ENCODE results near the gene RHBDF2. TPM values are rescaled to one million over a fixed set of nuclear protein-coding genes. Genes with fewer than 3 reads are reported as not detected.

Gene RHBDF2
- total and polyA plus RNA-seq, 2 donors: 5.9 to 20.6 TPM

- WGBS: 99% methylated on average over 6 of the region's 6 CpGs
These were observed 52.1 kb downstream of the RHBDF2 start for GRCh38 chr17:76449126-76449525.

DNA sequence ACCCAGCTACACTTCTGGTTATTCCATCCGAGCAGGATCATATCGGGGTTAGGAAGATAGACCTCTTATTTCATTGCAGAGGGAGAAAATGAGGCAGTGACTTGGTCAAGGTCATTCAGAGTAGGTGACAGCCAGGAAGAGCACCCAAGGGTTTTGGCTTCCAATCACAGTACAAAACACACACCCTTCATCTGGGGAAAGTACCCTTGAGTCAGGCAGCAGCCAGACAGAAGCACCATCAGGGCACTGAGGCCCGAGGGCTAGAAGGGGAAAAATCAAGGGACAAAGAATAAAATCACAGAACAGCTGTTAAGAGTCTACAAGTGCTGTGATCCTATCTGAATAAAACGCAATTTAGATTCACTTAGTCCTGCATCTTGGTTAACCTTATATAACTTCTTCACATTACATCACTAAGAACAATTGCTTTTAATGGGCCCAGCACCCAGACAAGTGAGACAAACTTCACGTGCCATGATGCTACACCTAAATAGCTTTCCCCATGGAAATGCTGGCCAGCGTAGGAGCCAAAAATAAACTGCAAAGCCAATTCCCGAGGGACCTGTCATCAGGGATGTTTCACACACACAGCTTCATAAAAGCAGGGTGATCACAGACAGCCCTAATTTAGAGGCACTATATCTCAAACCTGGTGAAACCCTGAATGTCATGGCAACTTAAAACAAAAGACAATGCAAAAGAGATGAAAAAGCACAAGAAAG, 53.1 kb downstream of the RHBDF2 start:
- peaks cover 11 to 22% of the 10 kb centered on the region in 2 donors for H3K4me1 ChIP-seq (ENCODE audit: control insufficient read depth in 2 of 2, insufficient read depth in 2 of 2, low read length in 2 of 2)
- 95% methylated on average over 7 of the region's 7 CpGs for whole genome bisulfite sequencing
- no peaks in the 10 kb centered on the region for H3K9me3 ChIP-seq (ENCODE audit: control insufficient read depth in 2 of 2, insufficient read depth in 1 of 2, low read length in 1 of 2)
- H3K27ac ChIP-seq (ENCODE audit: low read depth in 1 of 2, low read length in 1 of 2): no peak overlapping the region
- DNase-seq (ENCODE audit: low read depth in 6 of 9, low spot score in 9 of 9): no peak
- H3K36me3 ChIP-seq (ENCODE audit: control insufficient read depth in 2 of 2, insufficient read depth in 2 of 2, low read length in 1 of 2): peaks cover 0 to 6% of the 10 kb centered on the region in 2 donors
- no peak overlapping the region for H3K4me3 ChIP-seq (ENCODE audit: low read length in 2 of 2)
- peaks cover 0 to 2% of the 10 kb centered on the region in 2 donors for H3K27me3 ChIP-seq (ENCODE audit: control insufficient read depth in 2 of 2, insufficient read depth in 1 of 2, low read length in 1 of 2)

More at GRCh38 chr17:76449126-76449525, 52.1 kb downstream of the RHBDF2 start:
- no peaks in the 10 kb centered on the region for H3K9me3 ChIP-seq (ENCODE audit: control insufficient read depth in 2 of 2, insufficient read depth in 1 of 2, low read length in 1 of 2)
- peaks cover 0 to 6% of the 10 kb centered on the region in 2 donors for H3K36me3 ChIP-seq (ENCODE audit: control insufficient read depth in 2 of 2, insufficient read depth in 2 of 2, low read length in 1 of 2)
- H3K4me3 ChIP-seq (ENCODE audit: low read length in 2 of 2): no peak overlapping the region
- H3K4me1 ChIP-seq (ENCODE audit: control insufficient read depth in 2 of 2, insufficient read depth in 2 of 2, low read length in 2 of 2): peaks cover 11 to 26% of the 10 kb centered on the region in 2 donors
- no peak overlapping the region for H3K27ac ChIP-seq (ENCODE audit: low read depth in 1 of 2, low read length in 1 of 2)
- peaks cover 0 to 2% of the 10 kb centered on the region in 2 donors for H3K27me3 ChIP-seq (ENCODE audit: control insufficient read depth in 2 of 2, insufficient read depth in 1 of 2, low read length in 1 of 2)
- DNase-seq (ENCODE audit: low read depth in 6 of 9, low spot score in 9 of 9): no peak

DNA sequence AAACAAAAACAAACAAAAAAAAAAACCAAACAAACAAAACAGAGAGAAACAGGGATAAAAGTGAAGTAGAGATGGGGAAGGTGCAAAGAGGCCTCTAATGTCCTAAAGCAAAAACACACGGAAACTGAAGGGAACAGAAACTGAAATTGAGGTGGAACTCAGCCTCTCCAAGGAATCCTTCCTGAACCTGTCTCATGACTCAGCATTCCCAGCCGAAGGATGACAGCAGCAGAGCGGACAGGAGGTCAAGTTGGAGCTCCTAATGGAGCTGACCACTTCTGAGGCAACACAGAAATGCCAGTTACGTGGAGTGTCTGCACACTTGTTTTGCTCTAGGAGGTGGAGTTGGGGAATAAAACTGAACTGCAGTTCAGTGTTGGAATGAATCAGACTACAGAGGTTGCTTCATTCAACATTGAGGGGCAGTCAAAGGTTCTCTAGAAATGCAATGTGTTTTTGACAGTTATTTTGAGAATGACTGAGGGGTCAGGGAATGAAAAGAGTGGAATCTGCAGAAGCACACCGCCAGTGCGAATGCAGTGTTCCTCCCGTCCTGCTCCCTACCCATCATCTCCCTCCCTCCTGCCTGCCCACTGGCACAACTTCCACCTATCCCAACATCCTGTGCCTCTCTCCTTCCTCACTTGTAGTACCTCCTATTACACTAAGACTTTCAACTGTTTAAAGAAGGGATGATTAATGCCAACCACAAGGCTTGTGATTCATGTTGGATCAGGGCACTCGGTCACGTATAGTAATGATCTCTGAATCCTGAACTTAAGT, 54.6 kb downstream of the RHBDF2 start:
- Histone ChIP-seq H3K9me3 (ENCODE audit: control insufficient read depth in 2 of 2, insufficient read depth in 1 of 2, low read length in 1 of 2) (no peaks in the 10 kb centered on the region), H3K4me3 (ENCODE audit: low read length in 2 of 2) (no peak overlapping the region), H3K27ac (ENCODE audit: low read depth in 1 of 2, low read length in 1 of 2) (no peak overlapping the region), H3K4me1 (ENCODE audit: control insufficient read depth in 2 of 2, insufficient read depth in 2 of 2, low read length in 2 of 2) (peaks cover 4 to 21% of the 10 kb centered on the region in 2 donors), H3K27me3 (ENCODE audit: control insufficient read depth in 2 of 2, insufficient read depth in 1 of 2, low read length in 1 of 2) (no peaks in the 10 kb centered on the region), H3K36me3 (ENCODE audit: control insufficient read depth in 2 of 2, insufficient read depth in 2 of 2, low read length in 1 of 2) (peaks cover 0 to 6% of the 10 kb centered on the region in 2 donors)
- 92% methylated on average over 9 of the region's 9 CpGs for WGBS
- DNase-seq (ENCODE audit: low read depth in 6 of 9, low spot score in 9 of 9): no peak

DNA sequence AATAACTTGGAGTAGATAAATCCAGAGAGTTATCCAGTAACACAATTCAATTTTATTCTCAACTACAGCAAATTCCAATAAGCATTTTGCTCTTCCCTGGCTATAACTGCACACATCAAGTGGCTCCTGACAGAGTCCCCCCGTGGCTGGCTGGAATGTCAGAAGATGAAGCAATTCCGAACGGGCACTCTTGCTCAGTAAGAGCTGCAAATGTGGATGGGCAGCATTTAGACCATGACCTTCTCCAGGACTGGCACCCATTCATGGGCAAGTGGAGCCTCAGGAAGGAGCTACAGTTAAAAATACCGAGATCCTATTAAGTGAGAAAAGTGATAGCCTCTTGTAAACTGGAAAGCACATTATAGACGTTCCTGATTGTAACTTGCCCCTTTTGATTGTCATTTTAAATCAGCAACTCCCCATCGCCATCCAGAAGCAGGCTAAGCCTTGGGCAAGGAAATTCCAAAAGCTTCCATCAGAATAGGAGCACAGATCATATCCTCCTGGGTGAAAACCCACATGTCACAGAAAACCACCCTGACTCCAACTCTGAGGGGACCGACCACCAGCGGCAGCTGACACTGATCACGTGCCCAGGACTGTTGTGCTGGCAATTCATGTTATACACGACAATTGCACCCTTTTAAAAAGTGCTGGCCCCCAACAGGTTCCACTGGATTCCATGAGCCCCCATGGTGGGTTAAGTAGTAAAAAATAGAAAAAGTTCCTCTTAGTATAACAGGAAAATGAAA, 55.4 kb downstream of the RHBDF2 start:
- DNase-seq (ENCODE audit: low read depth in 6 of 9, low spot score in 9 of 9): no peak
- H3K27ac ChIP-seq (ENCODE audit: low read depth in 1 of 2, low read length in 1 of 2): no peak overlapping the region
- H3K4me3 ChIP-seq (ENCODE audit: low read length in 2 of 2): no peak overlapping the region
- H3K36me3 ChIP-seq (ENCODE audit: control insufficient read depth in 2 of 2, insufficient read depth in 2 of 2, low read length in 1 of 2): peaks cover 0 to 2% of the 10 kb centered on the region in 2 donors
- no peaks in the 10 kb centered on the region for H3K27me3 ChIP-seq (ENCODE audit: control insufficient read depth in 2 of 2, insufficient read depth in 1 of 2, low read length in 1 of 2)
- peaks cover 0 to 14% of the 10 kb centered on the region in 2 donors for H3K4me1 ChIP-seq (ENCODE audit: control insufficient read depth in 2 of 2, insufficient read depth in 2 of 2, low read length in 2 of 2)
- 94% methylated on average over 10 of the region's 10 CpGs for WGBS
- H3K9me3 ChIP-seq (ENCODE audit: control insufficient read depth in 2 of 2, insufficient read depth in 1 of 2, low read length in 1 of 2): no peaks in the 10 kb centered on the region

DNA sequence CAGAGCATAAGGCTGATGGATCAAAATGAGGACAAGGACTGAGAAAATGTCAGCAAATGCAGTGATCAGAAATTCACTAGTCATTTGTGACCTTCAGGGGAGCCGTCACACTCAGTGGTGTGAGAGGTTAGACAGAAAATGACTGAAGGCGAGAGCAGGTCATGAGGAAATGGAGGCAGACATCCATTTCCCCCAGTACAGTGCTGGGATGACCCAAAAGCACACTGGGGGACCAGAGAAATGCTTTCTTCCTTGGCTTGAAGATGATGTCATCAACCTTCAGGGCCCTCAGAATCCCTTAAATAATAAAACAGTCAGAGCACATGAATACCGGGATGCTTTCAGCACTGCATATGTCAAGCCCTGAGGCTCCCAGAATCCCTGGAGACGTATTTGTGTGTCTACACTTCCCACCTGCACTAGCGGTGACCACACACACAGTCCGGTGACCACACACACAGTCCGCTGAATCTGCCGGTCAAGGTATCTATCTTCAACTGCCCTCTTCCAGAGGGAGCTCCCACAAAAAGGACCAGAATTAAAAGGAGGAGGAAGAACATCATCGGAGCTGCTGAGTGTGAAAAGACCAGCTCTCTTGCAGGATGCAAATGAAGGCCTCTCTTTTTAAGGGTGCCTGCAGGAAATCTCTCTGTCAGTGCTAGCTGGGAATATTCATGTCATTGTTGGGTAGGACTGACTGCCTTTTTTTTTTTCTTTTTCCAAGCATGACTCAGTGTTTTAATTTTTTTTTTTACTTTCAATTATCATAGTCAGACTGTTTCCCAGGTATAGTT, 56.5 kb downstream of the RHBDF2 start:
- Histone ChIP-seq H3K27ac (ENCODE audit: low read depth in 1 of 2, low read length in 1 of 2) (no peak overlapping the region), H3K9me3 (ENCODE audit: control insufficient read depth in 2 of 2, insufficient read depth in 1 of 2, low read length in 1 of 2) (no peaks in the 10 kb centered on the region), H3K27me3 (ENCODE audit: control insufficient read depth in 2 of 2, insufficient read depth in 1 of 2, low read length in 1 of 2) (no peaks in the 10 kb centered on the region), H3K4me3 (ENCODE audit: low read length in 2 of 2) (no peak overlapping the region), H3K4me1 (ENCODE audit: control insufficient read depth in 2 of 2, insufficient read depth in 2 of 2, low read length in 2 of 2) (peaks cover 0 to 13% of the 10 kb centered on the region in 2 donors), H3K36me3 (ENCODE audit: control insufficient read depth in 2 of 2, insufficient read depth in 2 of 2, low read length in 1 of 2) (peaks cover 0 to 2% of the 10 kb centered on the region in 2 donors)
- DNase-seq (ENCODE audit: low read depth in 6 of 9, low spot score in 9 of 9): no peak
- 88% methylated on average over 9 of the region's 9 CpGs for WGBS

DNA sequence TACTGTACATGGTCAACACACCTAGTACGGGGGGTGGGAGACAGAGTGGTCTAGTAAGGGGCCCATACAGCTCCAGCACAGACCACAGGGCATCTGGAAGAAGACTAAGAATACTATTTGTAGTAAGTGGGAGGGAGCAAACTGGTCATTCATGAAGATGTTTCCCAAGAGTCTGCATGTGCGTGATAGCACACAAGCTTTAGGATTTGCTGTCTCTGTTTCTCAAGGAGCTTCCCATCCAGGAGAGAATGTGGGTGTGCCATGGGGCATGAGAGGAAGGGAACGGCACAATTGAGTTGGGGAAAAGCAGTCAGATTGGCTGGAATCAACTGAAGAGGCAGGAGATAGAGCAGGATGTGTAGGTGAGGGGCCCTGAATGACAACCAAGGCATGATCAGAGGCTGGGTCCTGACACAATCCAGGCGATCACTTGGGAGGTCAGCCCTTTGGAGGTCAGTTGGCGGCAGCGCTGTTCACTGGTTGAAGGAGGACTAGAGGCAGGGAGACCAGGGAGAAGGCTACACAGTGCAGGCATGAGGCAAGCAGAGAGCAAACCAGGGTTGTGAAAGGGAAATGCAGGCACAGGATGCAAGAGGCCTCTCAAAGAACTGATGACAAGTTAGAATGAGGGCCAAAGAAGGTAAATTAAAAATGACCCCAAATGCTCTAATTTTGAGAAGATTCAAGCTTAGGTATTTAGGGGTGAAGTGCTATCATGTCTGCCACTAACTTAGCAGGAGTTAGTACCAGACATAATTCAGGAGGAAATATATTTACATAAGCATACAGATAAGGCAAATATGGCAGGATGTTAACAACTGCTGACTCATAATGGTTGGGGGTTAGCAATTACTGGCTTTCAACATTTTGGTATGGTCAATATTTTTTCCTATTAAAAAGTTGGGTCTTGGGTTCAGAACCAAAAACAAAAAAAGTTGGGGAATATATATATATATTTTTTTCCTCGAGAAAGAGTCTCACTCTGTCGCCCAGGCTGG, 58.6 kb downstream of the RHBDF2 start:
- H3K36me3 ChIP-seq (ENCODE audit: control insufficient read depth in 2 of 2, insufficient read depth in 2 of 2, low read length in 1 of 2): peaks cover 0 to 2% of the 10 kb centered on the region in 2 donors
- H3K27ac ChIP-seq (ENCODE audit: low read depth in 1 of 2, low read length in 1 of 2): no peak overlapping the region
- peaks cover 0 to 11% of the 10 kb centered on the region in 2 donors for H3K4me1 ChIP-seq (ENCODE audit: control insufficient read depth in 2 of 2, insufficient read depth in 2 of 2, low read length in 2 of 2)
- no peak overlapping the region for H3K4me3 ChIP-seq (ENCODE audit: low read length in 2 of 2)
- no peaks in the 10 kb centered on the region for H3K9me3 ChIP-seq (ENCODE audit: control insufficient read depth in 2 of 2, insufficient read depth in 1 of 2, low read length in 1 of 2)
- WGBS: 98% methylated on average over 8 of the region's 8 CpGs
- DNase-seq (ENCODE audit: low read depth in 6 of 9, low spot score in 9 of 9): no peak
- no peaks in the 10 kb centered on the region for H3K27me3 ChIP-seq (ENCODE audit: control insufficient read depth in 2 of 2, insufficient read depth in 1 of 2, low read length in 1 of 2)

DNA sequence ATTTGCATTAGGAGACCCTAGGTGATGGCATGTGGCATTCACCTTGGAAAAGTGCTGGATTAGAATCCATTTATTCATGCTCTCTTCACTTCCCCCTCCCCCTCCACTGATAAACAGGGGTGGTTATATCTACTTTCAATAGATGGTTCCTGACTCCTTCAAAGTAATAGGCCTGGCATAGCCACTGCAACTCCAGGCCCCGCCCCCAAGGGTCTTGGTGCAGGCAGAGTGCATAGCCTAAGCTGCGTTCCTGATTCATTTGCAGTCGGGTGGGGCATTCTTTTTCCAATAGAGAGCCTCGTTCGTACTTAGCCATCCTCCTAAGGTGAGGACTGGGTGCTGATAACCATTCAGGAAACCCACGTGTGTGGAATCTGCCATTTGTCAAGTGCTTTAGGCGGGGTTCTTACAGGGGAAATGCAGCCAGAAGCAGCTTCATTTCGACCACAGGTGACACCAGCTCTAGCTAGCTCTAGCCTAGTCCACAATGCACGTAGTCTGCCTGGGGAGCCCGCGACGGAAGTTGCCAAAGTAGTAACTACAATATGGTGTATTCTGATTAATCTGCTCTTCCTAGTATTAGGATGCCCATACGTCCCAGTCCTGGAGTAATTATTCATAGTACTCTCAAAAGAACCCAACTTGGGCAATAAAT, 59.4 kb downstream of the RHBDF2 start:
- Histone ChIP-seq H3K4me1 (ENCODE audit: control insufficient read depth in 2 of 2, insufficient read depth in 2 of 2, low read length in 2 of 2) (peaks cover 0 to 11% of the 10 kb centered on the region in 2 donors), H3K9me3 (ENCODE audit: control insufficient read depth in 2 of 2, insufficient read depth in 1 of 2, low read length in 1 of 2) (no peaks in the 10 kb centered on the region), H3K36me3 (ENCODE audit: control insufficient read depth in 2 of 2, insufficient read depth in 2 of 2, low read length in 1 of 2) (peaks cover 0 to 2% of the 10 kb centered on the region in 2 donors), H3K4me3 (ENCODE audit: low read length in 2 of 2) (no peak overlapping the region), H3K27me3 (ENCODE audit: control insufficient read depth in 2 of 2, insufficient read depth in 1 of 2, low read length in 1 of 2) (no peaks in the 10 kb centered on the region), H3K27ac (ENCODE audit: low read depth in 1 of 2, low read length in 1 of 2) (no peak overlapping the region)
- WGBS: 82% methylated on average over 13 of the region's 13 CpGs
- no peak for DNase-seq (ENCODE audit: low read depth in 6 of 9, low spot score in 9 of 9)

Measured in thymus (tissue), 11 donors.